ENCODE results near the gene TBC1D22A.
"Not testable (repeated sequence)": the region's sequence is repeated elsewhere in the genome, so short reads cannot be mapped to it uniquely, and the experiment has no call there.

Gene TBC1D22A

DNA sequence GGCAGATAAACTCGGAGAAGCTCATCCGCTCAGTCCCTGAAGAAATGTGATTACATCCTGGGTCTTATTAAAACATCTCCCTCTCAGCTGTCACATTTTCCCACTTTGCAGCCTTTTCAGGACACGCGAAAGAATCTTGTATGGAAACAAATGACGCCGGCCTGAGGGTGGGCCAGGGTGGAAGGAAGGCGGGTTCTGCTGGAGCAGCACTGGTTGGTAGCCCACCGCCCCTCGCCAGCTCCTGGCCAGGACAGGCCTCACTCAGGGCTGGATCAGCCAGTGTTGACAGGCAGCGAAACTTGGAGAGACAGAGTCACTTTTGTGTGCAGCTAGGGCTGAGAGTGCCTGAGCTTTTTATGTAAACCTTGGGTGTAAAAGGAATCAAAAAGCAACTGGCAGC lies 371.8 kb downstream of the TBC1D22A start:
- Histone ChIP-seq H3K27me3 (no peaks in the 10 kb centered on the region), H3K27ac (no peak overlapping the region), H4K20me1 (peaks cover 0 to 60% (median 23%) of the 10 kb centered on the region in 11 experiments; a peak in 11 of 22 replicates), H3K4me1 (peaks cover 0 to 13% (median 0%) of the 10 kb centered on the region in 10 experiments; a peak in 6 of 20 replicates), H3K9ac (no peak overlapping the region), H3K4me3 (no peak overlapping the region), H3K36me3 (peaks cover 0 to 40% (median 0%) of the 10 kb centered on the region in 11 experiments; a peak in 6 of 22 replicates), H3K9me3 (replicated peaks in 1 of 11) (no peaks in the 10 kb centered on the region), H3K4me2 (no peak overlapping the region)
- TF ChIP-seq Cebpa-rat (IDR thresholded peaks at IDR 0.05): no peak

DNA sequence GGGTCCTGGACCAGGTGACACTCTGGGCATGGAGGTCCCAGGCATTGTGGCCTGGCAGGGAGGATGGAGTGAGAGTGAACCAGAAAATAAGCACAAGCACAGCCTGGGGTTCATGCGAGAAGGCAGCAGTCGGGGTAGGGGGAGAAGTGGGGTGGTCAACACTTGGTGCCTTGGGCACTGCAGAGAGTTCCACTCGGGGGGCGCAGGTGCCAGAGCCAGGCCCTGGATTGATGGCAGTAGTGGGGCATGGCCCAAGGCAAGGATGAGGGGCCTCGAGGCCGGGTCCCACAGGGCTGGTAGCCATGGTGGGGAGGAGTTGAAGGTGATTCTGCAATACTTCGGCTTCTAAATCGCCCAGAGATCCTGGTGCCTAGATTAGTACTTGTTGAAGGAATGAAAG lies 372.9 kb downstream of the TBC1D22A start:
- H3K36me3 ChIP-seq: peaks cover 0 to 41% (median 0%) of the 10 kb centered on the region in 11 experiments; a peak in 6 of 22 replicates
- no peak overlapping the region for H3K4me3 ChIP-seq
- peaks cover 0 to 60% (median 23%) of the 10 kb centered on the region in 11 experiments; a peak in 11 of 22 replicates for H4K20me1 ChIP-seq
- H3K9ac ChIP-seq: no peak overlapping the region
- TF ChIP-seq Cebpa-rat (IDR thresholded peaks at IDR 0.05): no peak
- H3K9me3 ChIP-seq (replicated peaks in 1 of 11): no peaks in the 10 kb centered on the region
- peaks cover 0 to 4% (median 0%) of the 10 kb centered on the region in 10 experiments; a peak in 3 of 20 replicates for H3K4me1 ChIP-seq
- no peak overlapping the region for H3K4me2 ChIP-seq
- no peaks in the 10 kb centered on the region for H3K27me3 ChIP-seq
- no peak overlapping the region for H3K27ac ChIP-seq

DNA sequence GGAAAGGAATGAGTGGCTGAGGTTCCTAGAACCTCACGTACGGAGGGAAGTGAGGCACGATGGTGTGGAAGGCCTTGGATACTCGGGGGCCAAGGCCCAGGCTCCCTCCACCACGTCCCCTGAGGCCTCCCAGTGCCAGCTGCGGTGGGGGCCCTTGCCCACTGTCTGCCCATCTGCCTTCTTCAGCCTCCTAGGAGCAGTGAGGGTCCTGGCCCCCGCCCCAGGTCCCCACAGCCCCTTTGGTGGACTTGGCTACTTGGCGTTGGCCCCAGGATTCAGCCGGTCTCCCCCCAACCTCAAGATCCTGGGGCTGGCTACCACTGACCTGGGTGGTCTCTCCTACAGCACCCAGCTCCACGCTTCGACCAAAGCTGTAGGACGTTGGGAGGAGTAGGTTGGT lies 373.6 kb downstream of the TBC1D22A start:
- Histone ChIP-seq H3K9me3 (replicated peaks in 1 of 11) (no peaks in the 10 kb centered on the region), H4K20me1 (peaks cover 0 to 53% (median 23%) of the 10 kb centered on the region in 11 experiments; a peak in 11 of 22 replicates), H3K4me2 (no peak overlapping the region), H3K27me3 (no peaks in the 10 kb centered on the region), H3K4me3 (no peak overlapping the region), H3K9ac (no peak overlapping the region), H3K4me1 (peaks cover 0 to 2% (median 0%) of the 10 kb centered on the region in 10 experiments; a peak in 1 of 20 replicates), H3K36me3 (peaks cover 0 to 36% (median 0%) of the 10 kb centered on the region in 11 experiments; a peak in 6 of 22 replicates), H3K27ac (no peak overlapping the region)
- TF ChIP-seq Cebpa-rat (IDR thresholded peaks at IDR 0.05): no peak

DNA sequence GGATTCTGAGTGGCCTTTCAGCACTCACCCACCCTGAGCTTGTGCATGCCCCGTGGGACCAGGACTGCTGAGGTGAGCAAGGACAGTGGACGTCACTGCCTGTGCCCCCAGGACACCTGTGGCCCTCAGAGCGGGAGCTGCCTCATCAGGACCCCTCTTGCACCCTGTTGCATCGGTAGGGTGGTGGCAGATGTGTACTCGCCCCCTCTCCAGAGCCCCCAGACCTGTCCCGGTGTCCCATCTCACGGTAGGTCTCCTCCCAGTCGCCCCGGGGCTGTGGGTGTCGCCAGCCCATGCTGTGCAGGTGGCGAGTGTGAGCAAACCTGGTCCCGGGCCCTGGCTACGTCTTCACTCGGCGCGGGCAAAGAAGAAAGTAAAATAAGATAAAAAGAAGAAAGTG lies 374.2 kb downstream of the TBC1D22A start:
- H4K20me1 ChIP-seq: peaks cover 0 to 47% (median 20%) of the 10 kb centered on the region in 11 experiments; a peak in 11 of 22 replicates
- H3K36me3 ChIP-seq: peaks cover 0 to 36% (median 0%) of the 10 kb centered on the region in 11 experiments; a peak in 6 of 22 replicates
- no peaks in the 10 kb centered on the region for H3K4me1 ChIP-seq
- no peak overlapping the region for H3K4me2 ChIP-seq
- H3K9ac ChIP-seq: no peak overlapping the region
- TF ChIP-seq Cebpa-rat (IDR thresholded peaks at IDR 0.05): no peak
- H3K27ac ChIP-seq: no peak overlapping the region
- no peak overlapping the region for H3K4me3 ChIP-seq
- H3K27me3 ChIP-seq: no peaks in the 10 kb centered on the region
- no peaks in the 10 kb centered on the region for H3K9me3 ChIP-seq (replicated peaks in 1 of 11)

DNA sequence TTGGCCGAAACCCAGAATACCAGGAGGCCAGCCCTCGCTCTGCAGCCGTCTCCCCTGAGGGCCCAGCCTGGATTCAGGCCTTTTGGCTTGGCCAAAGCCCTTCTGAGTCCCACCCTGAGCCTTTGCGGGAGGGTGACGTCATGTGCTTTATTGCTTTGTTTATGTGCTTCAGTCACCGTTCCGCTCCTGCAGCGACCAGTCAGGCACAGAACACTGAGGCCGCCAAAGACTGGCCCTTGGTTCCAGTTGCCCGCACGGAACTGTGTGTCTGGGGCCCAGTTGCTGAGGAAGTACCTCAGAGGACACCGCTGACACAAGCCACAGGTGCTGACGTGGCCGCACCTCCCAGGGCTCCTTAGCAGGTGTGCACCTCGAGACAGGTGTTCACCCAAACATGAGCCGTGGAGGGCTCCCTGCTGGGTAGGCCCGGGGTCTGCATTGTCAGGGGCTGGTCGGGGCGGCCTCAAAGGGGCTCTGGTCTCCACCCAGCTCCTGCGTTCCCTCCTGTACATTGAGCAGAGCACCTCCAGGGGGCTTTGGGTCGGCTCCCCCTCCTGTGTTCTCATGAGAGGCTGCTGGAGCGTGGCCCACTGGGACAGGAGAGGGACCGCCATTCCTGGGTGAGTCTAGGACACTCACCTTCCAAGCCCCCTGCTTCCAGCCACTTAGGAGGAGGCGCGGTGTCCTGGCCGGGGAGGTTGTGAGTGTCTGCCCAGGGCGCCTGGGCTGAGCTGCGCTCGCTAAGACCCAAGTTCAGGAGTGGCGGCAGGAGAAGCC lies 376.8 kb downstream of the TBC1D22A start:
- Histone ChIP-seq H3K4me3 (no peak overlapping the region), H3K9me3 (replicated peaks in 1 of 11) (no peaks in the 10 kb centered on the region), H3K4me1 (no peaks in the 10 kb centered on the region), H3K9ac (no peak overlapping the region), H4K20me1 (peaks cover 0 to 45% (median 12%) of the 10 kb centered on the region in 11 experiments; a peak in 9 of 22 replicates), H3K36me3 (peaks cover 0 to 41% (median 0%) of the 10 kb centered on the region in 11 experiments; a peak in 7 of 22 replicates), H3K4me2 (no peak overlapping the region), H3K27me3 (no peaks in the 10 kb centered on the region), H3K27ac (no peak overlapping the region)
- no peak for TF ChIP-seq Cebpa-rat (IDR thresholded peaks at IDR 0.05)

DNA sequence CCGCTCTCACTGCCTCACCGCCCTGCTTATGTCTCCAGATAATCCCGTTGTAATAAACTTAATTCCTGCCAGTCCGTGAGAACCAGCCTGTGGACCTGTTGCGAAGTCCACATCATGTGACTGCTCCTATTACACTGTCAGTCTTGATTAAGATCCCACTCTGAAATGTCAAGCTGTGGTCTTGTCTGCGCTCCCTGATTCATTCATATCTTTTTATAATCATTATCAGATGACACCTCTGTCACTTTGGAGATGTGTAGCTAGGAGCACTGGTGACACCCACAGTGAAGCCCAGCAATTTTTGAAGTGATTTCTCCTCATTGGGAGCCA lies 377.3 kb downstream of the TBC1D22A start:
- no peak overlapping the region for H3K27ac ChIP-seq
- H3K4me2 ChIP-seq: no peak overlapping the region
- H3K4me3 ChIP-seq: no peak overlapping the region
- H4K20me1 ChIP-seq: peaks cover 0 to 46% (median 10%) of the 10 kb centered on the region in 11 experiments; a peak in 9 of 22 replicates
- no peak overlapping the region for H3K9ac ChIP-seq
- no peaks in the 10 kb centered on the region for H3K9me3 ChIP-seq (replicated peaks in 1 of 11)
- no peak for TF ChIP-seq Cebpa-rat (IDR thresholded peaks at IDR 0.05)
- H3K36me3 ChIP-seq: peaks cover 0 to 44% (median 0%) of the 10 kb centered on the region in 11 experiments; a peak in 7 of 22 replicates
- H3K4me1 ChIP-seq: no peaks in the 10 kb centered on the region
- H3K27me3 ChIP-seq: no peaks in the 10 kb centered on the region

DNA sequence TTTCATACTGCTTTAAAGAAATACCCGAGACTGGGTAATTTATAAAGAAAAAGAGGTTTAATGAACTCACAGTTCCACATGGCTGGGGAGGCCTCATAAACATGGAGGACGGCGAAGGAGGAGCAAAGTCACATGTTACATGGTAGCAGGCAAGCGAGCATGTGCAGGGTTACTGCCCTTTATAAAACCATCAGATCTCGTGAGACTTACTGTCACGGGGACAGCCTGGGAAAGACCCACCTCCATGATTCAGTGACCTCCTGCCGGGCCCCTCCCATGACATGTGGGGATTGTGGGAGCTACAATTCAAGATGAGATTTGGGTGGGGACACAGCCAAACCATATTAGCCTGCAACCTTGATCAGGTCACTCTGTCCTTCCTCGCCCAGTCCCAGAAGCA lies 378.5 kb downstream of the TBC1D22A start:
- not testable (repeated sequence) for H3K9me3 ChIP-seq (replicated peaks in 1 of 11); H3K27ac ChIP-seq; H3K4me3 ChIP-seq; H3K27me3 ChIP-seq; H3K4me1 ChIP-seq; H3K4me2 ChIP-seq; H3K9ac ChIP-seq
- H3K36me3 ChIP-seq: peaks cover 0 to 44% (median 0%) of the 10 kb centered on the region in 11 experiments; a peak in 7 of 22 replicates
- peaks cover under 1 to 46% (median 12%) of the 10 kb centered on the region in 11 experiments; a peak in 15 of 22 replicates for H4K20me1 ChIP-seq

DNA sequence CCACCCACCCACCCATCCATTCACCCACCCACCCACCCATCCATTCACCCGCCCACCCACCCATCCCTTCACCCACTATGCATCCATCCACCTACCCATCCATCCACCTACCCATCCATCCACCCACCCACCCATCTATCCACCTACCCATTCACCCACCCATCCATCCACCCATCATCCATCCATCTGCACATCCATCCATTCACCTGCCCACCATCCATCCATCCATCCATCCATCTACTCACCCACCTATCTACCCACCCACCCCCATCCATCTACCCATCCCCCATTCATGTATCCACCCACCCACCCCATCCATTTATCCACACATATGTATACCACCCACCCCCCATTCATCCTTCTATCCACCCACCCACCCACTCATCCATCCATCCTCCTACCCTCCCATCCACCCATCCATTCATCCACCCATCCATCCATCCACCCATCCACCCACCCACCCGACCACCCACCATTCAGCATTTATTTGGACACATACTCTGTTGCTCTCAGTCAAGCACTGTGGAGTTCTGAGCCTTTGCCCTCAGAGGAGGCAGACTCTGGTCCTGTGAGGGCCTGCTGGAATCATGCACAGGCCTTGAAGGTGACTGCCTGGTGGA lies 380.1 kb downstream of the TBC1D22A start:
- Histone ChIP-seq H3K4me2 (no peak overlapping the region), H3K9me3 (replicated peaks in 1 of 11) (no peaks in the 10 kb centered on the region), H3K27me3 (no peaks in the 10 kb centered on the region), H3K4me3 (no peak overlapping the region), H3K27ac (no peak overlapping the region), H4K20me1 (peaks cover 16 to 61% (median 28%) of the 10 kb centered on the region in 11 experiments; a peak in 20 of 22 replicates), H3K9ac (no peak overlapping the region), H3K36me3 (peaks cover 0 to 39% (median 0%) of the 10 kb centered on the region in 11 experiments; a peak in 7 of 22 replicates), H3K4me1 (peaks cover 0 to 5% (median 2%) of the 10 kb centered on the region in 10 experiments; a peak in 10 of 20 replicates)
- no peak for TF ChIP-seq Cebpa-rat (IDR thresholded peaks at IDR 0.05)

DNA sequence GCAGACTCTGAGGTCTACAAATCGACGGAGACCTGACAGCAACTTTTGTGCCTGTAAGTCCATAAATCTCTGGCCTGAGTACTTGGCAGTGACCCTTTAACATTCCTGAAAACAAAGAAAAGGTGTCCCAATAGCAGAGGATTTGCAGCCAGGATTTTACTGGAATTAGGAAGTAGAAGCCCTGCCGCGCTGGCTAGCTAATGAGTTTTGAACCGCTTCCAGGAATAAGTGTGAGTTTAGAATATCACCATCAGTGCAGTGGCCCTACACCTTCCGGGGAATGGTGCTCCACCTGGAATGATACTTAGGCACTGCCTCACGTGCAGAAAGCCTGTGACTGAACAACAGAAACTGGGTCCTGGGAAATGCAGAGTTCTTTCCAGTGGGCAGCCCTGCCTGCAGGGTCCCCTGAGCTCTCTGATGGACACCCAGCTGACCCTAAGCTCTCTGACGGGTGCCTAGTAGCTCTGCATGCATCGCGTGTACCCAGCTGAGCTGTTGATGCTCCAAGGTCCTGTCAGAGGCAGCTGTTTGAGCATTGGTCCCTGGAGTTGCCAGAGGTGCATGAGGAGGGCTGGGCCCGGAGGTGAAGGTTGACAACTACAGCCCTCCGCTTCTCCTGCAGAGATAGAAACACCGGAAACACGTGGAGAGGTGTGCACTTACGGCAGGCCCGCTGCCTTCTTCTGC lies 380.9 kb downstream of the TBC1D22A start:
- Histone ChIP-seq H3K27me3 (no peaks in the 10 kb centered on the region), H3K4me1 (peaks cover 7 to 14% (median 10%) of the 10 kb centered on the region in 10 experiments), H4K20me1 (peaks cover 23 to 66% (median 33%) of the 10 kb centered on the region in 11 experiments; a peak in 20 of 22 replicates), H3K9ac (no peak overlapping the region), H3K4me2 (no peak overlapping the region), H3K36me3 (peaks cover 0 to 31% (median 0%) of the 10 kb centered on the region in 11 experiments; a peak in 7 of 22 replicates), H3K9me3 (replicated peaks in 1 of 11) (no peaks in the 10 kb centered on the region), H3K27ac (no peak overlapping the region), H3K4me3 (no peak overlapping the region)
- no peak for TF ChIP-seq Cebpa-rat (IDR thresholded peaks at IDR 0.05)
